Glutamatergic neuron (in vitro differentiated cells): ENCODE results near the gene LARGE2. TPM values are rescaled to one million over a fixed set of nuclear protein-coding genes. Genes with fewer than 3 reads are reported as not detected.

Source experiments
- DNase-seq: peaks from one replicate; pipeline ENCODE4 v3.0.0; 2022
- H3K27ac Mint-ChIP-seq: one replicate; pipeline ENCODE4 v1.8.0; 2020; ENCODE audit warnings: mild to moderate bottlenecking, mixed read lengths, inconsistent platforms; ENCODE audit not compliant: unreplicated experiment
- H3K27me3 Mint-ChIP-seq: one replicate; pipeline ENCODE4 v1.8.0; 2020; ENCODE audit warnings: mild to moderate bottlenecking, moderate library complexity, mixed read lengths, inconsistent platforms; ENCODE audit not compliant: unreplicated experiment
- H3K36me3 Mint-ChIP-seq: one replicate; pipeline ENCODE4 v1.8.0; 2020; ENCODE audit warnings: mild to moderate bottlenecking, mixed read lengths, inconsistent platforms; ENCODE audit not compliant: unreplicated experiment
- H3K4me1 Mint-ChIP-seq: one replicate; pipeline ENCODE4 v1.8.0; 2020; ENCODE audit warnings: mild to moderate bottlenecking, low read depth, mixed read lengths, inconsistent platforms; ENCODE audit not compliant: unreplicated experiment
- H3K4me3 Mint-ChIP-seq: one replicate; pipeline ENCODE4 v1.8.0; 2020; ENCODE audit warnings: mild to moderate bottlenecking, mixed read lengths, inconsistent platforms; ENCODE audit not compliant: unreplicated experiment
- H3K9me3 Mint-ChIP-seq: one replicate; pipeline ENCODE4 v1.8.0; 2020; ENCODE audit warnings: mild to moderate bottlenecking, moderate library complexity, mixed read lengths, inconsistent platforms; ENCODE audit not compliant: unreplicated experiment
- CTCF ChIP-seq: fragments of 200-600 bp; sonication (generic); IDR thresholded peaks from one replicate; pipeline ENCODE4 v1.5.0; 2021; ENCODE audit not compliant: partially characterized antibody, unreplicated experiment
- total RNA-seq: library from RNA; stranded (reverse); fragmentation: NEBNext Ultra II Directional; extraction: Animal tissue kit (Norgen Biotek cat#: 25700); gene quantifications from one replicate; pipeline ENCODE4 v1.2.1, GENCODE V29; 2021; ENCODE audit not compliant: unreplicated experiment

Gene LARGE2
- total RNA-seq, 1 donor from 2014 or later, result 3.0 TPM

- H3K27ac Mint-ChIP-seq, result peak overlapping the region; percentile 97
- H3K4me3 Mint-ChIP-seq, result peak overlapping the region; percentile 94
- no peaks in the 10 kb centered on the region for H3K36me3 Mint-ChIP-seq
- H3K9me3 Mint-ChIP-seq, result peaks cover 10% of the 10 kb centered on the region
- no peak for TF ChIP-seq CTCF
- H3K27me3 Mint-ChIP-seq, result peaks cover 8% of the 10 kb centered on the region
- peaks cover 3% of the 10 kb centered on the region for H3K4me1 Mint-ChIP-seq
- DNase-seq, result no peak
Observed at GRCh38 chr11:45917286-45917622, 5.2 kb upstream of the LARGE2 start.

DNA sequence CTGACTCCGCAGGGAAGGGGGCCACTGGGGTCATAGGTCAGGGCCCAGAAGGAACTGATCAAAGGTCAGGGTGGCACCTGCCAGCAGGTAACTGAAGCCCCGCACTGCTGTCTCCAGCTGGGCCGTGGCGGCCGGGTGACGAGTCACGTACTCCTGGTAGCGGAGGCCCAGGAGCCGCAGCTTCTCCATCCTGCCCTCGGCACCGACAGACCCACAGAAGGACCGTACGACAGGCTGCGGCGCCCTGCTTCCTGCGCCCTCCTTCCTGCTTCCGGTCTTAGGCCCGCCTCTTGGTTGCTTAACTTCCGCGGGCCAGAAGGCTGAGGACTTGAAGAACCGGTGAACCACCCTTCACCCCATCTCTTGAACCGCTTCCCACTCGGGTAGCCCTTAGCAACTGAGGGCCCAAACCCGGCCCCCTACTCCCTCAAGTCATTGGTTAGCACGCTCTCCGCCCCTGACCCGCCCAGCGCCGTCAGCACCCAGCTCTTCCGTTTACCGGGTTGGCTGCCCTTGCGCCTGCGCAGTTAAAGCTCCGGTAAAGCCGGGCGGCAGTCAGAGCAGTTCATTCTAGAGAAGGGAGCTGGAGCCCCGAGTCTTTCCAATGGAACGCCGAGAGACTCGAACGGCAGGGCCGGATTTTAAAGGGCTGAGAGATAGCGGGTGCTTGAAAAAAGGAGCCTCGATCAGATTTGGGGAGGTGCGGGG lies 4.7 kb upstream of the LARGE2 start, which contains the start of gene PEX16:
TSS of gene PEX16 (minus strand) at position 255 of the 708 bp plus-strand sequence. CDS start at position 189, 66 bp downstream.
- no peak for TF ChIP-seq CTCF
- Mint-ChIP-seq H3K4me1 (peaks cover 3% of the 10 kb centered on the region), H3K36me3 (no peaks in the 10 kb centered on the region), H3K27ac (peak within 1 kb of the TSS; percentile 97), H3K27me3 (peaks cover 8% of the 10 kb centered on the region), H3K9me3 (peaks cover 10% of the 10 kb centered on the region), H3K4me3 (peak within 1 kb of the TSS; percentile 94)
- DNase-seq, result peak; percentile 94

- H3K27ac Mint-ChIP-seq, result peak overlapping the region; percentile 80
- H3K4me3 Mint-ChIP-seq, result peak overlapping the region; percentile 94
- peaks cover 10% of the 10 kb centered on the region for H3K27me3 Mint-ChIP-seq
- no peak for TF ChIP-seq CTCF
- no peaks in the 10 kb centered on the region for H3K36me3 Mint-ChIP-seq
- H3K9me3 Mint-ChIP-seq, result peaks cover 11% of the 10 kb centered on the region
- H3K4me1 Mint-ChIP-seq, result peaks cover 3% of the 10 kb centered on the region
- DNase-seq, result peak; percentile 86
Observed at GRCh38 chr11:45918331-45918941, 4.0 kb upstream of the LARGE2 start.

DNA sequence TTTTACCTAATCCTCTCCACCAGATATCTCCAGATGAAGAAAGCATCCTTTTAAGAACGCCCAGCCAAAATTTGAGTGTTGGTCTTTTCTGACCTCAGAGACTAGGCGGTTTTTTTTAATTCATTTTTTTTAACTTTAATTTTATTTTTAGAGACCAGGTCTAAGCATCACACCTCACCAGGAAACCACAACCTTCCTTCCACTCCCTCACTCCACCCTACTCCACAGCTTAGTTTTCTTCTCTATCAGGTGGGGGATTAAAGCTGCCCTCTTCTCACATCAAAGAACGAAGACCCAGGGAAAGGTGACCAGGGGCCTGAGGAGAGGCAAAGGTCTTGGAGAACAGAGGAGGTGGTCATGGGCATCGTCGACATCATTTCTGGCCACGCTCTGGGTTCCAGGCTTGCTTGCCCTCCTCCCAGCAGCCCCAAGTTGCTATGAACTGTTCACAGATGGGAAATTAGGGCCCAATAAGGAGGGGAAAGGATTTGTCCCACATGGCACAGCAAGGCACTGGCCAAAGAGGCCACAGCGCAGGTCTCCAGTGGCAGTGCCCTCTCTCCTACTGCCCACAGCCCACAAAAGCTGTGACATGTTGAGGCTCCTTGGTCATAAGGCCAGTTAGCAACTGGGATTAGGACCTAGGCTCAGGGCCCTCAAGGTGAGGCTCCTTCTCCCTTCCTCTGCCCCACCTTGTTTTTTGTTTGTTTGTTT lies 3.3 kb upstream of the LARGE2 start:
- Mint-ChIP-seq H3K9me3 (peaks cover 14% of the 10 kb centered on the region), H3K36me3 (no peaks in the 10 kb centered on the region), H3K27me3 (peaks cover 14% of the 10 kb centered on the region), H3K4me1 (peaks cover 3% of the 10 kb centered on the region), H3K27ac (no peak overlapping the region), H3K4me3 (peak overlapping the region; percentile 94)
- no peak for DNase-seq
- TF ChIP-seq CTCF, result no peak
